NOMO-1 treated with DMSO at 0.1 percent for 48 hours (cell line): ENCODE data around the gene STOX1.
A peak's percentile ranks its signal among the peaks of the same experiment; 100 is the strongest.
"Not testable (repeated sequence)": the region's sequence is repeated elsewhere in the genome, so short reads cannot be mapped to it uniquely, and the experiment has no call there.

Source experiments
- DNase-seq: peaks from one replicate; lab custom pipeline; 2025; ENCODE audit not compliant: unreplicated experiment; lab: John Stamatoyannopoulos, UW

The STOX1 gene

GRCh38 chr10:68826764-68827591 is at the start of gene STOX1:
Gene STOX1, plus strand, starts transcription at chr10:68827531. Its CDS starts 93 bp downstream, at chr10:68827624.
- DNase-seq: peak; percentile 55

GRCh38 chr10:68781613-68782574 is 45.4 kb upstream of the STOX1 start:
- no peak for DNase-seq

GRCh38 chr10:68784476-68784875 is 42.9 kb upstream of the STOX1 start:
- DNase-seq: no peak

- no peak for DNase-seq
Measured at GRCh38 chr10:68787813-68788212, 39.5 kb upstream of the STOX1 start.

- no peak for DNase-seq
Measured at GRCh38 chr10:68790476-68790875, 36.9 kb upstream of the STOX1 start.

GRCh38 chr10:68792115-68792514 is 35.2 kb upstream of the STOX1 start:
- DNase-seq: no peak

GRCh38 chr10:68795886-68796532 is 31.3 kb upstream of the STOX1 start:
- no peak for DNase-seq

GRCh38 chr10:68796605-68797004 is 30.7 kb upstream of the STOX1 start:
- no peak for DNase-seq

- no peak for DNase-seq
Measured at GRCh38 chr10:68800211-68800610, 27.1 kb upstream of the STOX1 start.

GRCh38 chr10:68804692-68805091 is 22.6 kb upstream of the STOX1 start:
- no peak for DNase-seq

- not testable (repeated sequence) for DNase-seq
Measured at GRCh38 chr10:68810830-68811229, 16.5 kb upstream of the STOX1 start.

GRCh38 chr10:68811314-68812009 is 15.9 kb upstream of the STOX1 start:
- DNase-seq: no peak

- DNase-seq: no peak
Measured at GRCh38 chr10:68812420-68812819, 14.9 kb upstream of the STOX1 start.

- no peak for DNase-seq
Measured at GRCh38 chr10:68813559-68813958, 13.8 kb upstream of the STOX1 start.

- DNase-seq: no peak
Measured at GRCh38 chr10:68816796-68817412, 10.4 kb upstream of the STOX1 start.

- DNase-seq: not testable (repeated sequence)
Measured at GRCh38 chr10:68820359-68820758, 7.0 kb upstream of the STOX1 start.

- DNase-seq: not testable (repeated sequence)
Measured at GRCh38 chr10:68822626-68823025, 4.7 kb upstream of the STOX1 start.

GRCh38 chr10:68827592-68827959 is 245 bp downstream of the STOX1 start:
- not testable (repeated sequence) for DNase-seq

- DNase-seq: peak; percentile 6
Measured at GRCh38 chr10:68828083-68828601, 811 bp downstream of the STOX1 start.

- no peak for DNase-seq
Measured at GRCh38 chr10:68828833-68829232, 1.5 kb downstream of the STOX1 start.
